Body of pancreas (tissue), 4 donors: ENCODE data around the gene TECRL.

Source experiments
- CTCF ChIP-seq, 7 experiments: fragments of 450-650 bp in 4 of 7; fragments of 200-600 bp in 3 of 7; sonication (generic) in 3 of 7; IDR thresholded peaks; one replicate each; pipeline ENCODE4 v1.5.1; 2016 to 2019; ENCODE audit warnings: antibody characterized with exemption in 7 of 7
- POLR2A ChIP-seq, 3 donors: fragments of 450-650 bp; IDR thresholded peaks; one replicate each; pipeline ENCODE4 v1.6.1; 2016; ENCODE audit warnings: antibody characterized with exemption in 3 of 3, mild to moderate bottlenecking in 2 of 3

- TF ChIP-seq CTCF (IDR thresholded peaks at IDR 0.05) (no peak), POLR2A (IDR thresholded peaks at IDR 0.05) (no peak)
These were observed 24.7 kb downstream of the TECRL start for GRCh38 chr4:64384237-64385203.
